IPS-15b (cell line): ENCODE results near the gene NUDT4B.
"Not testable (repeated sequence)": the region's sequence is repeated elsewhere in the genome, so short reads cannot be mapped to it uniquely, and the experiment has no call there.

Experiments
- H3K27me3 ChIP-seq: one replicate; pipeline ENCODE4 v1.6.1; 2013; ENCODE audit warnings: low read length; ENCODE audit not compliant: control insufficient read depth, insufficient read depth
- H3K36me3 ChIP-seq: one replicate; pipeline ENCODE4 v1.6.1; 2013; ENCODE audit warnings: low read length; ENCODE audit not compliant: control insufficient read depth, insufficient read depth
- H3K4me1 ChIP-seq: one replicate; pipeline ENCODE4 v1.6.1; 2013; ENCODE audit warnings: mild to moderate bottlenecking, low read length; ENCODE audit not compliant: control insufficient read depth, insufficient read depth
- H3K4me3 ChIP-seq: one replicate; pipeline ENCODE4 v1.5.1; 2013; ENCODE audit warnings: low read depth, low read length
- H3K9ac ChIP-seq: one replicate; pipeline ENCODE4 v1.6.1; 2013; ENCODE audit warnings: low read depth, mild to moderate bottlenecking, low read length
- H3K9me3 ChIP-seq: one replicate; pipeline ENCODE4 v1.6.1; 2013; ENCODE audit warnings: mild to moderate bottlenecking, low read length; ENCODE audit not compliant: control insufficient read depth, insufficient read depth

Gene NUDT4B

DNA sequence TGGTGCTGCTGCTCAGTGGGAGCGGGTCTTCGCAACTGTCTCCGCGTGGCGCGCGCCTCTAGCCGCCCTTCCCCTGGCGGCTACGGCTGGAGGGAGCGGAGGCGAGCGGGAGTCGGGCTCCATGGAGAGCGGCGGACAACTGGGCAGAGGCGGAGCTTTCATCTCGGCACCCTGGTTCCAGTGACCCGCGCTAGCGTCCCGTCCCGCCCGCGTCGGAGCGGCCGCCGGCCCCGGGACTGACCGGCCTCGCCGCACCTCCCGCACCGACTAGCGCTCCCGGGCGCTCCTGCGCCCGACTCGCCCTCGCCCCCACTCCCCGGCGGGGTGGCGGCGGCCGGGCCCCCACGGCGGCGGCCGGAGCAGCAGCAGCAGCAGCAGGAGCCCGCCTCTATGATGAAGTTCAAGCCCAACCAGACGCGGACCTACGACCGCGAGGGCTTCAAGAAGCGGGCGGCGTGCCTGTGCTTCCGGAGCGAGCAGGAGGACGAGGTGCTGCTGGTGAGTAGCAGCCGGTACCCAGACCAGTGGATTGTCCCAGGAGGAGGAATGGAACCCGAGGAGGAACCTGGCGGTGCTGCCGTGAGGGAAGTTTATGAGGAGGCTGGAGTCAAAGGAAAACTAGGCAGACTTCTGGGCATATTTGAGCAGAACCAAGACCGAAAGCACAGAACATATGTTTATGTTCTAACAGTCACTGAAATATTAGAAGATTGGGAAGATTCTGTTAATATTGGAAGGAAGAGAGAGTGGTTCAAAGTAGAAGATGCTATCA is at the start of gene NUDT4B:
Gene NUDT4B (plus strand): TSS at position 212 of the 772 bp plus-strand sequence. CDS start 179 bp downstream, at position 391.
- H3K36me3 ChIP-seq, H3K27me3 ChIP-seq, H3K9me3 ChIP-seq, H3K4me3 ChIP-seq, H3K4me1 ChIP-seq, H3K9ac ChIP-seq: not testable (repeated sequence)

DNA sequence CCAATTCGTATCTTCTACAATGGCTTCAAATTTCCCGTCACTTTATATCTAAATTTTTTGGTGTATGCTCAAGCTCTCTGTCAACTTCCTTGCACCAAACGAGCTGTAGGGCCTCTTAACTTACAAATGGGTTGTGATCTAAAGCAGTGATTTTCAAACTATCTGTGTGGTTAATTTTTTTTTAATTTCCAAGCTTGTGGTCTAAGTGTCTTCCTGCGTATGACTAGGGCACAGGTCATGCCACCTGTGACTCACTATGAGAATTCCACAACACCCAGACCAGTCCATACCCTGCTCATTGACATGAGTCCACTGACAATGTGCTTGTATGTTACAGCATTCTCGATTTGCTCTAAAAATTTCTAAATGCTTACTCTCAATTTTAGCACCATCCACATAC is 49.2 kb upstream of the NUDT4B start:
- H3K9ac ChIP-seq, H3K4me3 ChIP-seq, H3K27me3 ChIP-seq, H3K4me1 ChIP-seq, H3K9me3 ChIP-seq, H3K36me3 ChIP-seq: not testable (repeated sequence)

DNA sequence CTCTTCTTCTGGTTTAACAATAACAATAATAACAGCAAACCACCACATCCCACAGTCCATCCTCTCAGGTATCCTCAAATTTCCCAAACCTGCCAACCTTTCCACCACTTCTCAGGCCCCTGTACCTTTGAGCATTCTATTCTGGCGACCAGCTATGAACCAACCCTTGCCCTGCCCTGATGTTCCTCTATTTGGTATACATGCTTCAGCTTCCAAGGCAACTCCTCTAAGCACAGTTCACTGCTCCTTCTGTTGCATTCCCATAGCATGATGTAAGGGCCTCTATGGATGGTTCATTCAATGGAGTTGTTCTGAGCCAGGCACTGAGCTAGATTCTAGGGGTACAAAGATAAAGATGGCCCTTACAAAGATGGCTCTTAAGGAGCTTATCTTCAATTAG is 46.3 kb upstream of the NUDT4B start:
- H3K36me3 ChIP-seq, H3K9me3 ChIP-seq, H3K4me3 ChIP-seq, H3K9ac ChIP-seq, H3K4me1 ChIP-seq, H3K27me3 ChIP-seq: not testable (repeated sequence)

DNA sequence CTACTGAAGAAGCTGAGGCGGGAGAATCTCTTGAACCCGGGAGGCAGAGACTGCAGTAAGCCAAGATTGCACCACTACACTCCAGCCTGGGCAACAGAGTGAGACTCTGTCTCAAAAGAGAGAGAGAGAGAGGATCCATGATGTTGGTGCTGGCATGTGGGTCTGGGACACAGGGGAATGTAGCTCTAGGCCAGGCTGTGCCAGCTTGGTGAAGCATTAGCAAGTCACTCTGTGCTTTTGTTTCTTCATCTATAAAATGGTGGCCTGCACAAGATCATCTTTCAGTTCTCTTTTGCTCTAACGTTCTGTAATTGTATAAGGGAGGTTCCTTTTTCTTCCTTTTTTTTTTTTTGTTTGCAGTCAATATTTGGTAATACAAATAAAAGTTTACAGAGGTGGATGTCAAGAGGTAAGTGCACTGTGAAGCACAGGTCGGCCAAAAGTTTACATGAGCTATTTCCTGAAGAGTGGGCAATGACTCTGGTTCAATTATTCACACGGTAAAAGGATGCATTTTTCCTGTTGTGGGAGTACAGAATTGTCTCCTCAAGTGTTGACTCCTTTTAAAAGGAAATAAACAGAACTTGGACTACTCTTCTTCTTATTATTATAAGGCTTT is 44.5 kb upstream of the NUDT4B start:
- not testable (repeated sequence) for H3K27me3 ChIP-seq, H3K9ac ChIP-seq, H3K4me1 ChIP-seq

DNA sequence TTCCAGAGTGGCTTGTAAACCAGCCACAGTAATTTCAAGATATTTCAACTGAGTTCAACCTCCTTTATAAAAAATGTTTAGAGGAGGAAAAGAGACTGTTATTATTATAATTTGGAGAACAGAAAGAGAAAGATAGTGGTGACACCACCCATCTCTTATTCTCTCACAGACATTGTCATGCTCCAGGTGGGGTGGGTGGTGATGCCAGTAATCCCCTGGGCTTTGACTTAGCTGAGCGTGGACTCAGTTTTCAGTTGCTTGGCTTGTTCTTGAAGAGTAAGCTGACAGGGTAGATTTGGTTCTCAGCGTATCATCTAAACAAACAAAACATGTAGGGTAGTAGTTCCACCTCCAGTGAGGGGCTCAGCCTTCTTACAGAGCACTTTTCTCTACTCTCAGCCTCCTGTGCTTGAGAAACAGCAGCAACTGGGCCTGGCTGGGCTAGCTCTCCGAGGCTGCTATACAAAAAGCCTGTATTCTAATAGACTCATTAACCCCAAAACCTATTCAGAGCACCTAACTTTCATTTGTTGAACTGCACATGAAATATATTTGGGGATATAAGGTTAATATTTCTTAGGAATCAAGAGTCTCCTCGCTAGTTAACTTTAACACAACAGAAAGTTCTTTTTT is 43.1 kb upstream of the NUDT4B start:
- not testable (repeated sequence) for H3K9me3 ChIP-seq, H3K36me3 ChIP-seq, H3K4me3 ChIP-seq, H3K4me1 ChIP-seq, H3K9ac ChIP-seq, H3K27me3 ChIP-seq

More for the DNA sequence above, 44.5 kb upstream of the NUDT4B start:
- not testable (repeated sequence) for H3K36me3 ChIP-seq, H3K9me3 ChIP-seq, H3K4me3 ChIP-seq

DNA sequence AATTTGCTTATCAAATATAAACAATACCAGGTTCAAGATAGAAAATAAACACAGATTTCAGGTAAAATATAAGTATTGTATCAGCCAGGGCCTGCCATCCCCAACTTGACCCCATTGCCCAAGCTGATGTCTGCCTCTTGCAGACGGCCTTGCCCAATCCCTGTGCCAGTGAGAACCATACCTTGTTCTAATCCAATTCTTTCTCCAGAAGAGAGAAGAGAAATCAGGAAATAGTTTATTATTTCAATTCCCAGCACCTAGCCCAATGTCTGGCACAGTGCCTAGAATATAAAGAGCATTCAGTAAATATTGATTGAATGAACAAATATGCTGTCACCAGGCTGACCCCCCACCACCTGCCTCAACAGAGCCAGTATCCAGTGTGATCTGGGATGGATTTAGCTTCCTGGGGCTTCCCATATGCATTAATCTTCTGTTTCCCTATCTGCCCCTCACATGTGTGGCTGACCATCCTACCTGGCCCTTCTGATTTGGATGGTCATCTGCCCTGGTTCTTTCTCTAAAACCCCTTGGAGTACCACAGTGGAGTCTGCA is 39.7 kb upstream of the NUDT4B start:
- H3K27me3 ChIP-seq, H3K9me3 ChIP-seq, H3K36me3 ChIP-seq, H3K4me1 ChIP-seq, H3K9ac ChIP-seq, H3K4me3 ChIP-seq: not testable (repeated sequence)

DNA sequence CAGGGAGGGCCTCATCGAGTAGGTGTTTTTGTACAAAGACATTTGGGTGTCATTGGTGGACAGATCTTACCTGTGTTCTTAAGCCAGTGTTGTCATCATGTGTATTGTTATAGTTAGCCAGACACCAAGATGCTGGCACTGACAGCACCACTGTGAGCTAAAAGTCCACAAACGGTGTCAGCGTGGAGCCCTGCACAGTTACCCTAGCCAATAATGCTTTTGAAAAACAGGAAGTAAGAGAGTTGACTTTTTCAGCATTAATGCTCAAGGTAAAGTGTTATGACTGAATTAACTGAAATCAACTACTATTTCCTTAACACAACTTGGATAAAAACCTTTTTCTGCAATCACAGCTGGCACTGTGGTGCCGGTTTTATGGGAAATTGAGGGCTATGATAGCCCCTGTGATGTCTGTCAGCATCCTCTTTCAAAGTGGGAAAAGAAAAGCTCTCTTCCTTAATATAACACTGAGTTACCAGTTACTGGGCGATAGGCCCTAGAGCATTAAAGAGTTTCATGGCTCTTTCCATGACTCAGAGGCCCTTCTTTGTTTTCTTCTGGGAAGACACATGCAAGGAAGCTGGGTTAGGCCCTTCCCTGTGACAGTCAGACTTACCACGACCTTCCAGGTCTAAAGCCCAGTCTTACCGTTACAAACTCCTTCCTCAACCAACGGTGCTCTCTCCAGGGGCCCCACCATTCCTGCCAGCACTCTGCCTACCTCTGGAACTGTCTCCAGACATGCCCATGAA is 37.6 kb upstream of the NUDT4B start:
- H3K27me3 ChIP-seq, H3K9ac ChIP-seq, H3K36me3 ChIP-seq, H3K4me1 ChIP-seq, H3K4me3 ChIP-seq, H3K9me3 ChIP-seq: not testable (repeated sequence)

DNA sequence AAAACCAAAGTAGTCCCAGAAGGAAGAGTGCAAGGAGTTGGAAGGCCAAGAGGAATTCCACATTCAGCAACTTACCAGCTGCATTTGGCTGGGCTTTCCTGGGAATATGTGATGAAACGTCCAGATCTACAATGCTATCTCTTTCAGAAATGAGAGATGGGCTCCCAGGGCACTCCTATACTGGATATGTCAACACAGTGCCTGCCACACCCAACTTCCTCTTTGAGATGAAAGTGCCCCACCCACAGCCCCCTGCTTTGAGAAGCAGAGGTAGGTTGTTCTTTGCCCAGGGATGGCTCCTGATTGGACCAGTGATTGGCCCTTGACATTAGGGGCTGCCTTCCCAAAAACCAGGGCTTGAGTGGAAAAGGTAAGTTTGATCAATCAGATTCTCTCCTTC is 36.2 kb upstream of the NUDT4B start:
- H3K4me3 ChIP-seq, H3K9me3 ChIP-seq, H3K36me3 ChIP-seq, H3K9ac ChIP-seq, H3K4me1 ChIP-seq, H3K27me3 ChIP-seq: not testable (repeated sequence)

DNA sequence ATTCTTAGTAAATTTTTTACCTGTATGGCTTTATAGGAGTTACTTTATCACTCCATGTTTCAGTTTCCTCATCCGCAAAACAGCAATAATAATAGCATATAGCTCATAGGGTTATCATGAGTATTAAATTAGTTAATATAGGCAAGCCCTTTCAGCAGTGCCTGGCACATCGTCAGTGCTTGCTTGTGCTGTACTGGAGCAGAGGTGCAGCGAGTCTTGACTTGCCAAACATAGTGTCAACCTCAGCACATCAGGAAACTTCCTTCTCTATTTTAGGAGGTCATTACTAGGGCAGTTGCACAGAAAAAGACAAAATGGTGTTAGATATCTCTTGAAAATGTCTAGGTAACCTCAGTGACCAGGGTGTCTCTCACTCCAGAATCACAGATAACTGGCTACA is 33.1 kb upstream of the NUDT4B start:
- H3K27me3 ChIP-seq, H3K36me3 ChIP-seq, H3K4me3 ChIP-seq, H3K9ac ChIP-seq, H3K9me3 ChIP-seq, H3K4me1 ChIP-seq: not testable (repeated sequence)

DNA sequence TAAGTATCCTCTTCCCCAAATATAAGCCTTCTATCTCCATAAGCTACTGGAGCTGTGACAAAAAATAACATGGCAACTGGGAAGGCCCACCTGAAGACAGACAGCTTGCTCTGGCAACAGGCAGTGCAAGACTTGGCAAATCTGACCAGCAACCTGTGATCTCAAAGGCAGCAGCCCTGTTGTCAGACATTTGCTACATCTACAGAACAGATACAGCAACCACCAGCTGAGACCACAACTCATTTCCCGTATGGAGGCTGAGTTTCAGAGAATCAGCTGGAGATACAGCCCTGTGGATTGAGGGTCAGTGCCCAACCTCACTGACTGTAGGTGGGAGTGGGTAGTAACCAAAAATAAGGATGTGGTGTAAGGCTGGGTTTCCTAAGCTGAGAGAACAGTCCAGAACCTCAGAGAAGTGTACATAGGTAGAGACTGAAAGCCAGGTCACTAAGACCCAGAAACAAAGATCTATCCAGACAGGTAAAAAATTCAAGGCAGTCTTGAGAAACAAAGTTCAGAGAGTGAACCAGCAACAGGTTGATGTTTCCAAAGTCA is 31.5 kb upstream of the NUDT4B start:
- not testable (repeated sequence) for H3K4me3 ChIP-seq, H3K4me1 ChIP-seq, H3K36me3 ChIP-seq, H3K9me3 ChIP-seq, H3K27me3 ChIP-seq, H3K9ac ChIP-seq

DNA sequence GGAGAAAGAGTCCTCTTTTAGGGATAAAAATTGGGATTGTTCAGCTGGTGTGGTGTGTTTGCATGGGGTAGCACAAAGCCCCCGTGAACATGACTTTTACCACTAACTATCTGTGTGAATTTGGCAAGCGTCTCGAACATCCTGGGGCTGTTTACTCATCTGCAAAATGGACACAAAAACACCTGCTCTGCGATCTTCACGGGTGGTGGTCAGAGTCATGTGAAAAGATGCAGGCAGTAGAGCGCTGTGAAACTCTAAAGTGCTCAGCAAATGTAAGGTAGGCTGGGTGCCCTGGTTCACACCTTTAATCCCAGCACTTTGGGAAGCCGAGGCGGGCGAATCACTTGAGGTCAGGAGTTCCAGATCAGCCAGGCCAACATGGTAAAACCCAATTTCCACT is 27.7 kb upstream of the NUDT4B start:
- not testable (repeated sequence) for H3K36me3 ChIP-seq, H3K9me3 ChIP-seq, H3K4me3 ChIP-seq, H3K9ac ChIP-seq, H3K4me1 ChIP-seq, H3K27me3 ChIP-seq
